GM21786 (cell line): Measurements from ENCODE around the gene RPL13A.

ENCODE experiments used
- ATAC-seq: cut with Tn5 transposase; IDR thresholded peaks from one replicate; pipeline ENCODE4 v1.9.1; 2021; ENCODE audit not compliant: unreplicated experiment

Gene RPL13A

DNA sequence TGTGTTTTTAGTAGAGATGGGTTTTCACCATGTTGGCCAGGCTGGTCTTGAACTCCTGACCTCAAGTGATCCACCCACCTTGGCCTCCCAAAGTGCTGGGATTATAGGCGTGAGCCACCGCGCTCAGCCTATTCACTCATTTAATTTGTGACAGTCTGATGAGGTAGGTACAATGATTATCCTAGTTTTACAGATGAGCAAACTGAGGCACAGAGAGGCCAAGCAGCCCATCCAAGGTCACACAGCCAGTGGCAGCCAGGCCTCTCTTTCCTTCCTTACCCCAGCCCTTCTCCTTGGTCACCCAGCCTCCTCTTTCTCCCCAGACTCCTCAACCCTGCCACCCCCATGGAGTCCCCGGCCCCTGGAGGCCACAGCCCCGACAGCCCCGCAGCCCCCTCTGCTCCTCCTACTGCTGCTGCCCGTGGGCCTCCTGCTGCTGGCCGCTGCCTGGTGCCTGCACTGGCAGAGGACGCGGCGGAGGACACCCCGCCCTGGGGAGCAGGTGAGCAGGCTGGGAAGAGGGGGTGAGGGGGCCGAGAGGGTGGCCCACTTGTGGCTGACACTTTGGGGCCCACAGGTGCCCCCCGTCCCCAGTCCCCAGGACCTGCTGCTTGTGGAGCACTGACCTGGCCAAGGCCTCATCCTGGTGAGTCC is 7.3 kb upstream of the RPL13A start:
- no peak for ATAC-seq

DNA sequence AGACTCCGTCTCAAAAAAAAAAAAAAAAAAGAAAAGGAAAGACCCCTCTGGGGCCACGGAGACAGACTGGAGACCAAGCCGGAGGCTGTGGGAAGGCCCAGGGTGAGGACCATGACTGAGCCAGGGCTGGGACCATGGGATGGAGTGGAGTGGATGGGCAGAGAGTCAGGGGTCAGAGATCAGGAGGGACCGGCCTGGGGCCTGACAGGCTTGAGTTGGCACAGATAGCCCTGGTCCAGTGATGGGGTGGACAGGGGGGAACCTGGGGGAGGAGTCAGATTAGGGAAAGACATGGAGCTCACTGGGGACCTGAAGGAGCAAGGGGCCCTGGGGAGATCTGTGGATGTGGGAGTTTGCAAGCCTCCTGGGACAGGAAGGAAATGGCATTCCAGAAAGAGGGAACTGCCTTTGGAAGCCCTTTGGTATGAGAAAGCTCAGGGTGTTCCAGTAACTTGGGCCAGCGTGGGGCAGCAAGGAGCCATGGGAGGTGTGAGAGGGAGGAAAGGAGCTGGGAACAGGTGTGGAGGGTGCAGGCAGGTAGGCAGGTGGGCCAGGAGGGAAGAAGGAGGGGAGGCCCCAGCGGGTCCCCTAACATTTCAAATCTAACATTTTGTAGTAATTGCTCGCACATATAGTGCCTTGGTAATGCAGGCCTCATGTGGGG is 6.3 kb upstream of the RPL13A start:
- ATAC-seq: no peak

DNA sequence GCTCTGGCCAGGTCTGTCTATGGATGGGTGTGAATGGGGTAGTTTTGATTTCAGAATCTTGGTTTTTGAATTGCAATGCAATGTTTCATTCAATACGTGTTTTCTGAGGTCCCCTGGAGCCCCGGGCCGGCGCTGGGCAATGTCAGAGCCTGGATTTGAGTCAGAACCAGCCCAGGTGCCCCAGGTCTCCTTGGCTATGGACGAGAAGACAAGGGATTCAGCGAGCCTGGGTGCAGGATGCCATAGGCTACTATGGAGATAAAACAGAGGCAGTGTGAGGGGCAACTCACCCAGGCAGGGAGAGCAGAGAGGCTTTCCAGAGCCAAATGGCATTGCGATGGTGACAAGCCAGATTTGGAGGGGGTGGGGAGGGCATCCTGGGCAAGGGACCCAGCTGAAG is 1.2 kb upstream of the RPL13A start:
- ATAC-seq: no peak

DNA sequence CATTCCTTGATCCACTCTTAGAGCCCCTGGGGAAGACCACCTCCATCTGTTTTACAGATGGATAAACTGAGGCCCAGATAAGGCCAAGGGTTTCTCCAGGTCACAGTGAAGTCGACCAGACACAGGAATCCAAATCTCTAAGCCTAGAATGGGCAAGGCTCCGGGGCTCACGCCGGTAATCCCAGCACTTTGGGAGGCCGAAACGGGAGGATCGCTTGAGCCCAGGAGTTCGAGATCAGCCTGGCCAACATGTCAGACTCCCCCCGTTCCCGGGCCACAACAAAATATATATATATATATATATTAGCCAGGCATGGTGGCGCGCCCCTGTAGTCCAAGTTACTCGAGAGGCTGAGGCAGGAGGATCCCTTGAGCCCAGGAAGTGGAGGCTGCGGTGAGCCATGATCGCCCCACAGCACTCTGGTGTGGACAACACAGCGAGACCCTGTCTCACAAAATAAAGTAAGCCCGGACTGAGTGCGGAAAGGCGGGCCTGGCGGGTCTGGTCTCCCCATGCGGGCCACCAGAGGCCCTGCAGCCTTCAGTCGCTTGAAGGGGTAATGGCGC is 615 bp upstream of the RPL13A start:
- no peak for ATAC-seq

DNA sequence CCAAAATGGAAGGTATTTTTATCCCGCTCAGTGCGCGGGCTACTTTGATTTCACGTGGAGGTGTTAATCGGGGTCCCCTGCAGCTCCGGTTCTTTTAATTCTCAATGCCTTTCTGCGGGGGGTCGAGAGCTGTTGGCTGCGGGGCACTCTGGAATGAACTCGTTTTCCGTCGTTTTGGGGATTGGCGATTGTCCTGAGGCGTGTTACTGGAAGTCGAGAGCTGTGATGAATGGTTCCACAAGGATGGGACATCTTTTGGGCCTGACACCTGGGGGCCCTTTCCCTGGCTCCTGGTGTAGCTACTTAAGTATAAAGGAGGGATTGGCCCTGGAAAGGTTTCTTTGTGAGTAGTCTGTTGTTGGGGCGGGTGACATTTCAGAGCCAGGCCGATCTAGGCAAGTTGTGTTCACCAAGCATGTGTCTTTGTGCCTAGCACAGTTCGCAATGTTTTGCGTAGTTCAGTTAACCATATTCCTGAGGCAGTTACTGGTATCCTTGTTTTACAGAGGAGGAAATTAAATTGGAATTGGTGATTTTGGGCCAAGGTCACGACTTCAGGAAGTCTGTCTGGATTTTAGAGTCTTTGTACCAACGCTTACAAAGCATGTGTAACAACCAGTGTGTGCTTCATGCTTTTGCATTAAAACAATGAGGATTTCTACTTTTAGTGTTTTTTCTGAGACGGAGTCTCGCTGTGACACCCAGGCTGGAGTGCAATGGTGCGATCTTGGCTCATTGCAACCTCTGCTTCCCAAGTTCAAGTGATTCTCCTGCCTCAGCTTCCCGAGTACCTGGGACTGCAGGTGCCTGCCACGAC is 846 bp downstream of the RPL13A start:
- ATAC-seq: no peak

DNA sequence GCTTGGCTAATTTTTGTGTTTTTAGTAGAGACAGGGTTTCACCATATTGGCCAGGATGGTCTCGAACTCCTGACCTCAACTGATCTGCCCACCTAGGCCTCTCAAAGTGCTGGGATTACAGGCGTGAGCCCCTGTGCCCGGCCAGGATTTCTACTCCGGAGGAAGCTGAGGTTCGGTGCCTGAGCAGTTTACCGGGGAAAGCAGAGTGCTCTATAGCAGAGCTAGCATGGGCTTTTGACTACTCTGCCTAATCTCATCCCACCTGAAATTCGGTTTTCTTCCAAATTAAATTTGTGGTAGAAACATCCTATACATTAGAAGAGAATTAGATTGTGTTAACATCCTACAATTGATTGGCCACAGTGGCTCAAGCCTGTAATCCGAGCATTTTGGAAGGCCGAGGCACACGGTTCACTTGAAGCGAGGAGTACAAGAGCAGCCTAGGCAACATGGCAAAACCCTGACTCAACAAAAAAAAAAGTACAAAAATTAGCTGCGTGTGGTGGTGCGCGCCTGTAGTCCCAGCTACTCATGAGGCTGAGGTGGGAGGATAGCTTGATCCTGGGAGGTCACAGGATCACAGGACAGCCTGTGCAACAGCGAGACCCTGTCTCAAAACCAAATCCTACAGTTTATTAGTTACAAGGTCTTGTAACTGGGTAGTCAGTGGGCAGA is 1.6 kb downstream of the RPL13A start:
- ATAC-seq: no peak

DNA sequence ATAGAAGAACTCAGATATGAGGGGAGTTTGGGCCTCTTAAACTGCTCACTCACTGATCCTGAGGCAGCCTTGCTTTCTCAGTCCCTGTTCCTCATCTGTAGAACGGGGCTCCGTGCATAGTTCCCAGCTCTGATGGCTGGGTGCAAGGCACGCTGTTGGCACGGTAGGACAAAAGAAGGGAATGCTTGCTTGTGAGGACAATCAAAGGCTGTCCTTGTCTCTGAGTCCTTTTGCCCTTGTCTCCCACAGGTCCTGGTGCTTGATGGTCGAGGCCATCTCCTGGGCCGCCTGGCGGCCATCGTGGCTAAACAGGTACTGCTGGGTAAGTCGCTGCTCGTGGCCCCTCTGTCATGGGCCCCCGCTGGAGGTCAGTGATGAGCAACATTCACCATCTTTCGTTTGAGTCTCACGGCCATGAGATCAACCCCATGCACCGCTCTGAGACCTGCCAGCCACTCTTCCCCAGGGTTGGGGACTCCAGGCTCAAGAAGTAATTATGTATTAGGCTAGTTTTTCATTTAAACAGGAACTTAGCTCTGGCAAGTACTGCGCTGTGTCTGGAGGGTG is 2.3 kb downstream of the RPL13A start:
- no peak for ATAC-seq

DNA sequence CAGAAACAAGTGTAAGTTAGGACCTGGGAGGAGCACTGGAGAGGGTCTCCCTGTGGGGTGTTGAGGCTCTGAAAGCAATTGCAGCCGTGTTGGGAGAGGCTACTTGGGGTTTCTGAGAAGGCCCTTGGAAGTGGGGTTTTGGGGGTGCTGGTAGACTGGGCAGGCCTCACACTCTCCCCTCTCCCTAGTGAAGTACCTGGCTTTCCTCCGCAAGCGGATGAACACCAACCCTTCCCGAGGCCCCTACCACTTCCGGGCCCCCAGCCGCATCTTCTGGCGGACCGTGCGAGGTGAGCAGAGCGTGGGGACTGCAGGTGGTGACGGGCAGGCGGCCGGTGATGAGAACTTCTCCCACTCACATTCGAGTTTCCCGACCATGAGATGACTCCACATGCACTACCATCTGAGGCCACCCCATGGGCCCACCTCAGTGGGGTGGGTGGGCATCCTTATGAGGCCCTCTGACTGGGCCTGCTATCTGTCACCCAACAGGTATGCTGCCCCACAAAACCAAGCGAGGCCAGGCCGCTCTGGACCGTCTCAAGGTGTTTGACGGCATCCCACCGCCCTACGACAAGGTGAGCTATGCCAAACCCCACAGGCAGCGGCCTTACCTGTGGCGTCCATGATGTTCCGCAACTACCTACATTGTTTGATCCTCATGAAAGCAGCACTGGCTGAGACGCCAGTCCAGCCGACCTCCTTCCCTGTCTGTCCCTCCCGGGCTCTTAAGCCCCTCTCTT is 3.0 kb downstream of the RPL13A start:
- ATAC-seq: no peak

DNA sequence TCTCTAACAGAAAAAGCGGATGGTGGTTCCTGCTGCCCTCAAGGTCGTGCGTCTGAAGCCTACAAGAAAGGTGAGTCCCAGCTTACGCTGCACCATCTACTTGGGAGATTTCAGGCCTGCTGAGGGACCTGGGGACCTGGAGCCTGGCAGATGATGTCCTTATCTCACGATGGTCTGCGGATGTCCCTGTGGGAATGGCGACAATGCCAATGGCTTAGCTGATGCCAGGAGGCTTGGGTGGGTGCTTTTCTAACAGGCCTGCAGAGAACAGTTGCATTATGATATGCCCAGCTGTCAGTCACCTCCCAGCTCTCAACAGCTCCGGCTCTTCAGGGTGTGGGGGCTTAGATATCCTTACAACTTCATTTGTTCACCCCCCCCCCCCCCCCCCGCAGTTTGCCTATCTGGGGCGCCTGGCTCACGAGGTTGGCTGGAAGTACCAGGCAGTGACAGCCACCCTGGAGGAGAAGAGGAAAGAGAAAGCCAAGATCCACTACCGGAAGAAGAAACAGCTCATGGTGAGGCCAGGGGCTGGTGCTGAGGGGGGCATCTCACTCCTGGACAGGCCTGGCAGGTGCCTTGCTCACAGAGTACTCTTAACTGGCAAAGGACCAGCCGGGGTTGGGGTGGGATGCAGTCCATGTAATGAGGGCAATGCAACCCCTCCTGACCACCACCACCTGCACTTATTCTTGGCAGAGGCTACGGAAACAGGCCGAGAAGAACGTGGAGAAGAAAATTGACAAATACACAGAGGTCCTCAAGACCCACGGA is 3.8 kb downstream of the RPL13A start:
- no peak for ATAC-seq

DNA sequence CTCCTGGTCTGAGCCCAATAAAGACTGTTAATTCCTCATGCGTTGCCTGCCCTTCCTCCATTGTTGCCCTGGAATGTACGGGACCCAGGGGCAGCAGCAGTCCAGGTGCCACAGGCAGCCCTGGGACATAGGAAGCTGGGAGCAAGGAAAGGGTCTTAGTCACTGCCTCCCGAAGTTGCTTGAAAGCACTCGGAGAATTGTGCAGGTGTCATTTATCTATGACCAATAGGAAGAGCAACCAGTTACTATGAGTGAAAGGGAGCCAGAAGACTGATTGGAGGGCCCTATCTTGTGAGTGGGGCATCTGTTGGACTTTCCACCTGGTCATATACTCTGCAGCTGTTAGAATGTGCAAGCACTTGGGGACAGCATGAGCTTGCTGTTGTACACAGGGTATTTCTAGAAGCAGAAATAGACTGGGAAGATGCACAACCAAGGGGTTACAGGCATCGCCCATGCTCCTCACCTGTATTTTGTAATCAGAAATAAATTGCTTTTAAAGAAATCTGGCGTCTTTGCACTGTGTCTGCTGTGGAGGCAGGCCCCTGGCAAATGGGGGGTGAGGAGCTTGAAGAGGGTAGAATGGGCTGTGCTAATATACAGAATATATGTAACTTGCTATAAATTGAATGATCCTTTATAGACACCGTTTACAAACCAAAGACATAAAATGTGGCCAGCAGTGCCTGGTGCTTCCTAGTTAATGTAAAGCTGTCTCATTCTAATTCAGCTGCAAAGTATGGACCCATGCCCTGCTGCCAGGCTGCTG is 4.6 kb downstream of the RPL13A start:
- ATAC-seq: no peak

DNA sequence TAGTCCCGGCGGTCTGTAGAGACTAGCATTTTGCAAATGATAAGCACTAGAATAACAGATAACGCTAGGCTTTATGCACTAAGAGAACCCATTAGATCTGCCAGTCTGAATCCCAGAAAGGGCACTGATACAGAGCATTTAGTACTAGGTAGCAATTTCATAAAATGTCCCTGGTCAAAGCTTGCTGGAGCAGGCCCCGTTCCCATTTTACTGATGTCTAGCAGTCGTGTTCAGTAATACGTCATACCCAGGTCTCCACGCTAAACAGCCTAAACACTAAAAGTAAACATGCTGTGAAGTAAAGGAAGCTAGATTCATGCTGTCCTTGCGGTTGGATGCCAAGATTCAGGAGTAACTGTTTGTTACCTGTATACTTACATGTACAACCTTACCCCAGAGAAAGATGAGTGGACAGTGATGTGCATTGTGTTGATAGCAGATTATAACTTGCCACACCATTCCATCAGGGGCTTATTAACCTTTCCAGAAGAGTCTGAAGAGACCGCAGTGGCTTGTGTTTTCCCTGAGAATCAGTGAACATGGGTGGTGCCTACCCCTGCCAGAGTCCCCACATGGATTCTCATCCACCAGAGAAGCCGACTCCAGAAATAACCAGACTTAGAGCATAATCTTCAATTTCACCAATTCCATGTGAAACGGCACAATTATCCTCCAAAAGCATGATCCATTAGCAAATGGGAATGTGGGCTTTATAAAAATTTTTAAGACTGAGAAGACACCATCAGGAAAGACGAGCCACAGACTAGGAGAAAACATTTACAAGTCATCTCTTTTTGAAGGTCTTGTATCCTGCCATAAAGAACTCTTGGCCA is 5.4 kb downstream of the RPL13A start:
- ATAC-seq: no peak

DNA sequence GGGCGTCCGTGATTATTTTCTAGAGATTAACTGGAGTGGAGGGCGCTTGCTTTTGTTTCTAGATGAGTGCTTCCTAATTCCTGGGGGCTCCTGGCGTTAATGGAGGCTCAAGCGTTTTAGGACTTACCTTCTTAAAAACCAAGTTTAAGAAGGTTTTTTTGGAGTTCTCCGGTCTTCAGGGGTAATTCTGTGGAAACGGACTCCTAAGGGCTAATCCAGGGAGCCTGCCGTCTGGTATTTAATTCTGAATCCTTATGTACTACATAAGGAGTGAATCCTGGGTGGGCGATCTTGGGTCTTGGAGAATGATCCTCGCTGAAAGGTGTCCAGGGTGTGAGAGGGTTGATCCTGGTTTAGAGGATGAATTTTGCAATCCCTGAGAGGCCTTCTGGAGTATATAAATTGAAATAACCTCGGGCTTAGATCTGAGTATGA is 9.2 kb downstream of the RPL13A start:
- no peak for ATAC-seq

DNA sequence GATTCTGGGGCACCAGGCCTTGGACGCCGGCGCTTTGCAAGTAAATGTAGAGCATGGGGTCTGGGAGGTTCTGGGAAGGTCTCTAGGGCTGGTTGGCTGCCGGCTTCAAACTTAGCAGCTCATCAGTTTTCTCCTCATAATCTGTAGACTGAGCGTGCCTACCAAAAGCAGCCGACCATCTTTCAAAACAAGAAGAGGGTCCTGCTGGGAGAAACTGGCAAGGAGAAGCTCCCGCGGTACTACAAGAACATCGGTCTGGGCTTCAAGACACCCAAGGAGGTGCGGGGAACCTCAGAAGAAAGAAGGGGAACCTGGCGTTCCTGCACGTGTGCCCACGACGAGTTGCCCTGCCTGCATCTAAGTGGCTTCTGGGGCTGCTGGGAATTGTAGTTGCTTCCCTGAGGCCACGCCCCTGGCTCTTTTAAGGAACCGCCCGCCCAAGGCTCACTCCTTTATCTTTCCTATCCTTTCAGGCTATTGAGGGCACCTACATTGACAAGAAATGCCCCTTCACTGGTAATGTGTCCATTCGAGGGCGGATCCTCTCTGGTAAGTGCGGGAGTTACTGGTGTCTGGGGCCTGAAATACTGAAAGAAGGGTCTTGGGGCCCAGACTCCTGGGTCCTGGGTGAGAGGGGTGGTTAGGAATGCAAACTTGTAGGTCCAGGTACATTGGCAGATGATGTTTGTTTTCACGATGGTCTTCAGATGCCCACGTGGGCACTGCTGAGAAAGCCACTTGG is 9.8 kb downstream of the RPL13A start:
- ATAC-seq: no peak

DNA sequence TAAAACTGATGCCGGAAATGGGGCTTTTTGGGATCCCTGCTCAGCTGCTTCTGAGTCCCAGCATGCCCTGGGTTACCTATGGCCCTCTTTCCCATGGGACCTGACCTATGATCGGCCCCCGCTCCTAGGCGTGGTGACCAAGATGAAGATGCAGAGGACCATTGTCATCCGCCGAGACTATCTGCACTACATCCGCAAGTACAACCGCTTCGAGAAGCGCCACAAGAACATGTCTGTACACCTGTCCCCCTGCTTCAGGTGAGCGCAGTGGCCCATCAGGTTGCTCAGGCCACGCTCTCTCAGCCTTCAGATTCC is 10.3 kb downstream of the RPL13A start:
- no peak for ATAC-seq

DNA sequence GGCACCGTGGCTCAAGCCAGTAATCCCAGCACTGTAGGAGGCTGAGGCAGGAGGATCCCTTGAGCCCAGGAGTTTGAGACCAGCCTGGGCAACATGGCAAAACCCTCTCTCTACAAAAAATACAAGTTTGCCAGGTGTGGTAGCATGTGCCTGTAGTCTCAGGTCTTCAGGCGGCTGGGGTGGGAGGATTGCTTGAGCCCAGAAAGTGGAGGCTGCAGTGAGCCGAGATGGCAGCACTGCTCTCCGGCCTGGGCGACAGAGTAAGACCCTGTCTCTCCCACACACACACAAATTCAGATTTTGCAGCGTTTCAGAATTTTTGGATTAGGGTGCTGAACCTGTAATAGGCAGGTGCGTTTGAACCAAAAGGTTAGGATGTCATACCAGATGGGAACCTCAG is 11.1 kb downstream of the RPL13A start:
- ATAC-seq: no peak

DNA sequence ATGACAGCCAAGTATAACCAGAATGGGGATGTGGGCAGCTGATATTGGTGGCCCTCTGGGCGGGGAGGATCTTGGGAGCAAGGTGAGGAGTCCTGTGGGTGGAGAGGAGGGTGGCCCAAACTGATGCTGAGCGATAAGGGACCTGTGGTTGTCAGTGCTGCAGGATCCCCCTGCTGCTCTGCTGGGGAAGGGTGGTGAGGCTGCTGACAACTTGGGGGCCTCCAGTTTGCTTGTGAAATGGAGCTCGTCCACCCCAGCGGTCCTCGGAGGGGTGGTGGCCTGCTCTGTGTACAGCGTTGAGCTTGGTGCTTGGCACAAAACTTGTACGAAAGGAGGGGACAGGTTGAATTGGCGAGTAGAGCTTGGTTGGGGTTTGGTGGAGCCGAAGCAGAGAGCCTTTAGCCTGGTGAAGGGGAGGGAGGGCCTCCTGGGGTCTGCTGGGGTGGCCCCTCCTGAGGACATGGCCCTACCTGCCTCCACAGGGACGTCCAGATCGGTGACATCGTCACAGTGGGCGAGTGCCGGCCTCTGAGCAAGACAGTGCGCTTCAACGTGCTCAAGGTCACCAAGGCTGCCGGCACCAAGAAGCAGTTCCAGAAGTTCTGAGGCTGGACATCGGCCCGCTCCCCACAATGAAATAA is 11.7 kb downstream of the RPL13A start:
- ATAC-seq: no peak
